Mammary epithelial cell (primary cell): Measurements from ENCODE around the gene TYRO3.

Source experiments
- EZH2 ChIP-seq: IDR thresholded peaks from 2 replicates; pipeline ENCODE4 v1.6.1; 2012; ENCODE audit warnings: low read length, inconsistent platforms, borderline replicate concordance
- TF ChIP-seq, protein P1 (sequence below), 2 donors: IDR thresholded peaks in 1 of 2; conservative IDR thresholded peaks in 1 of 2; 2 replicates each; pipeline ENCODE4 v1.5.1; 2011 to 2012; ENCODE audit warnings: inconsistent platforms in 2 of 2, low read length in 2 of 2, mild to moderate bottlenecking in 2 of 2, control low read depth in 1 of 2, low read depth in 1 of 2; ENCODE audit not compliant: insufficient read depth in 1 of 2; ENCODE audit errors: extremely low read depth in 1 of 2

DNA sequence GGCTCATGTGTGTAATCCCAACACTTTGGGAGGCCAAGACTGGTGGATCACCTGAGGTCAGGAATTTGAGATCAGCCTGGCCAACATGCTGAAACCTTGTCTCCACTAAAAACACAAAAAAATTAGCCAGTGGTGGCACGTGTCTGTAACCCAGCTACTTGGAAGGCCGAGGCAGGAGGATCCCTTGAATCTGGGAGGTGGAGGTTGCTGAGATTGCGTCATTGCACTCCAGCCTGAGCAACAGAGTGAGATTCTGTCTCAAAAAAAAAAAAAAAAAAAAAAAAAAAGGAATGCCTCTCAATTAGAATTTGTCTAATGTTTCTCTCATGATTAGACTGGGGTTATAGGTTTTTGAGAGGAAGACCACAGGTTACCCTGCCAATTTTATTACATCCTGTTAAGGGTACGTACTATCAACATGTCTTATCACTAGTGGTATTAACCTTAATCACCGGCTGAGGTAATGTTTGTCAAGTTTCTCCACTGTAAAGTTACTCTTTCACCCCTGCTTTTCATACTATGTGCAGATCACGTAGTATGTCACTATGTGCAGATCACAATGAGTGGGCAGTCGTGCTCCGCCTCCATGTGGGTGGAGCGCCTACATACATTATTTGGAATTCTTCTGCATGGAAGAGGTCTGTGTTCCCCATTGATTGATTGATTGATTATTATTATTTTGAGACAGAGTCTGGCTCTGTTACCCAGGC, 8.8 kb upstream of the TYRO3 start:
- TF ChIP-seq, protein P1, sequence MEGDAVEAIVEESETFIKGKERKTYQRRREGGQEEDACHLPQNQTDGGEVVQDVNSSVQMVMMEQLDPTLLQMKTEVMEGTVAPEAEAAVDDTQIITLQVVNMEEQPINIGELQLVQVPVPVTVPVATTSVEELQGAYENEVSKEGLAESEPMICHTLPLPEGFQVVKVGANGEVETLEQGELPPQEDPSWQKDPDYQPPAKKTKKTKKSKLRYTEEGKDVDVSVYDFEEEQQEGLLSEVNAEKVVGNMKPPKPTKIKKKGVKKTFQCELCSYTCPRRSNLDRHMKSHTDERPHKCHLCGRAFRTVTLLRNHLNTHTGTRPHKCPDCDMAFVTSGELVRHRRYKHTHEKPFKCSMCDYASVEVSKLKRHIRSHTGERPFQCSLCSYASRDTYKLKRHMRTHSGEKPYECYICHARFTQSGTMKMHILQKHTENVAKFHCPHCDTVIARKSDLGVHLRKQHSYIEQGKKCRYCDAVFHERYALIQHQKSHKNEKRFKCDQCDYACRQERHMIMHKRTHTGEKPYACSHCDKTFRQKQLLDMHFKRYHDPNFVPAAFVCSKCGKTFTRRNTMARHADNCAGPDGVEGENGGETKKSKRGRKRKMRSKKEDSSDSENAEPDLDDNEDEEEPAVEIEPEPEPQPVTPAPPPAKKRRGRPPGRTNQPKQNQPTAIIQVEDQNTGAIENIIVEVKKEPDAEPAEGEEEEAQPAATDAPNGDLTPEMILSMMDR (conservative IDR thresholded peaks at IDR 0.05 in 1 of 2, IDR thresholded peaks at IDR 0.05 in 1 of 2; ENCODE audit: extremely low read depth in 1 of 2, insufficient read depth in 1 of 2, low read depth in 1 of 2, low read length in 2 of 2), result no peak
- TF ChIP-seq EZH2, result no peak
